Peyer's patch (tissue), 4 donors: ENCODE data around the gene RBMS1.

ENCODE experiments used
- CTCF ChIP-seq, 6 experiments: fragments of 450-650 bp in 4 of 6; fragments of 200-600 bp in 2 of 6; sonication (generic) in 1 of 6; IDR thresholded peaks; one replicate each; pipeline ENCODE4 v1.5.1; 2017 to 2019; ENCODE audit warnings: antibody characterized with exemption in 6 of 6, mild to moderate bottlenecking in 3 of 6, moderate library complexity in 1 of 6
- POLR2A ChIP-seq, 2 donors: fragments of 450-650 bp; IDR thresholded peaks; one replicate each; pipeline ENCODE4 v1.5.1; 2017; ENCODE audit warnings: antibody characterized with exemption in 2 of 2, mild to moderate bottlenecking in 2 of 2, moderate library complexity in 2 of 2

- TF ChIP-seq CTCF (IDR thresholded peaks at IDR 0.05), result no peak
- TF ChIP-seq POLR2A (IDR thresholded peaks at IDR 0.05), result no peak
Measured at GRCh38 chr2:160389875-160390274, 103.7 kb downstream of the RBMS1 start.
